Mucosa of descending colon (tissue), 3 donors: ENCODE results near the gene DCTPP1. TPM values are rescaled to one million over a fixed set of nuclear protein-coding genes. Genes with fewer than 3 reads are reported as not detected.
"Not testable (repeated sequence)": the region's sequence is repeated elsewhere in the genome, so short reads cannot be mapped to it uniquely, and the experiment has no call there.

Experiments
- ATAC-seq: fragments of 200-7000 bp; cut with Tn5 transposase; one replicate; pipeline ENCODE4 v1.9.1; 2020; ENCODE audit warnings: mild to moderate bottlenecking, moderate library complexity
- DNase-seq, 3 donors: peaks; one replicate each; pipeline ENCODE4 v3.0.0-alpha.2; 2020
- H3K36me3 ChIP-seq: fragments of 200-600 bp; one replicate; pipeline ENCODE4 v1.8.0; 2021; ENCODE audit warnings: low read depth, mild to moderate bottlenecking
- H3K4me1 ChIP-seq: fragments of 200-600 bp; one replicate; pipeline ENCODE4 v1.8.0; 2021; ENCODE audit warnings: low read depth, mild to moderate bottlenecking
- H3K4me3 ChIP-seq: fragments of 200-600 bp; one replicate; pipeline ENCODE4 v1.8.0; 2021; ENCODE audit warnings: mild to moderate bottlenecking
- H3K9me3 ChIP-seq: fragments of 200-600 bp; one replicate; pipeline ENCODE4 v1.8.0; 2021; ENCODE audit warnings: mild to moderate bottlenecking
- CTCF ChIP-seq: fragments of 200-600 bp; IDR thresholded peaks from one replicate; pipeline ENCODE4 v1.8.0; 2022; ENCODE audit warnings: antibody characterized with exemption, mild to moderate bottlenecking
- intact Hi-C, 2 donors: fragments of 100-400 bp; cut with DNase I in 1 of 2; cut with micrococcal nuclease in 1 of 2; formaldehyde crosslinking; loops; one replicate each; pipeline versions ENCODE4 v1.11.0 to v1.11.1; 2022; cut with DNase I, micrococcal nuclease
- total RNA-seq, 3 donors: library from RNA; stranded (reverse); fragmentation: NEBNext Ultra II Directional in 2 of 3; extraction: Animal tissue kit (Norgen Biotek cat#: 25700) in 2 of 3; gene quantifications; one replicate each; pipeline versions ENCODE4 v1.2.1 to v1.2.4, GENCODE V29; 2021 to 2023
- donor health status: DM: no; HTN: no; CAD: no; lungs with moderate emphysema.
- donor health status: DM: no; HTN: no; CAD: no.
- donor health status: DM: no; HTN: yes; CAD: no.

The DCTPP1 gene
- total RNA-seq, 3 donors from 2014 or later, result 43.7 to 95.8 (median 89.1) TPM

- no peak for TF ChIP-seq CTCF
- DNase-seq (no peak), ATAC-seq (peak; percentile 12)
- H3K4me1 ChIP-seq, result peaks cover 2% of the 10 kb centered on the region
- intact Hi-C loops, result no loop called here
- no peaks in the 10 kb centered on the region for H3K36me3 ChIP-seq
- H3K9me3 ChIP-seq, result no peaks in the 10 kb centered on the region
- H3K4me3 ChIP-seq, result no peak overlapping the region
Measured at GRCh38 chr16:30401768-30402425, 27.9 kb downstream of the DCTPP1 start.

GRCh38 chr16:30399435-30400186 is 30.2 kb downstream of the DCTPP1 start:
- Histone ChIP-seq H3K4me3 (no peak overlapping the region), H3K9me3 (no peaks in the 10 kb centered on the region), H3K4me1 (peaks cover 13% of the 10 kb centered on the region), H3K36me3 (no peaks in the 10 kb centered on the region)
- intact Hi-C loops, result no loop called here
- ATAC-seq (no peak), DNase-seq (no peak)
- no peak for TF ChIP-seq CTCF

GRCh38 chr16:30398661-30399434 is 31.0 kb downstream of the DCTPP1 start:
- no peak for TF ChIP-seq CTCF
- DNase-seq, result peak in 1 of 3 donors; percentile 55
- H3K36me3 ChIP-seq, result no peaks in the 10 kb centered on the region
- no peak overlapping the region for H3K4me3 ChIP-seq
- peaks cover 13% of the 10 kb centered on the region for H3K4me1 ChIP-seq
- no peak for ATAC-seq
- intact Hi-C loops, result no loop called here
- H3K9me3 ChIP-seq, result no peaks in the 10 kb centered on the region

- Histone ChIP-seq H3K4me3 (no peak overlapping the region), H3K36me3 (no peaks in the 10 kb centered on the region), H3K9me3 (no peaks in the 10 kb centered on the region), H3K4me1 (peaks cover 13% of the 10 kb centered on the region)
- intact Hi-C loops, result no loop called here
- TF ChIP-seq CTCF, result no peak
- peak in 1 of 3 donors; percentile 52 for DNase-seq
- ATAC-seq, result no peak
Measured at GRCh38 chr16:30397776-30398660, 31.8 kb downstream of the DCTPP1 start.

GRCh38 chr16:30397056-30397455 is 32.8 kb downstream of the DCTPP1 start:
- TF ChIP-seq CTCF, result no peak
- intact Hi-C loops, result no loop called here
- Histone ChIP-seq H3K9me3 (no peaks in the 10 kb centered on the region), H3K36me3 (no peaks in the 10 kb centered on the region), H3K4me1 (peaks cover 13% of the 10 kb centered on the region), H3K4me3 (no peak overlapping the region)
- no peak for ATAC-seq
- no peak for DNase-seq

- H3K9me3 ChIP-seq, intact Hi-C loops, H3K36me3 ChIP-seq, ATAC-seq, H3K4me3 ChIP-seq, DNase-seq: not testable (repeated sequence)
- peaks cover 13% of the 10 kb centered on the region for H3K4me1 ChIP-seq
Measured at GRCh38 chr16:30396627-30397026, 33.2 kb downstream of the DCTPP1 start.
